DOHH2 (cell line): ENCODE results near the gene LYZL2.
"Not testable (repeated sequence)": the region's sequence is repeated elsewhere in the genome, so short reads cannot be mapped to it uniquely, and the experiment has no call there.

Experiments
- H3F3A ChIP-seq: fragments of 200-600 bp; sonication (generic), shearing (Covaris generic); 2 replicates; pipeline ENCODE4 v1.6.0; 2016; ENCODE audit warnings: antibody characterized with exemption, mild to moderate bottlenecking; ENCODE audit not compliant: control insufficient read depth, insufficient read depth
- H3K27ac ChIP-seq: fragments of 200-600 bp; sonication (generic); 2 replicates; pipeline ENCODE4 v1.5.1; 2014; ENCODE audit warnings: low read depth, mild to moderate bottlenecking, low read length, moderate library complexity
- H3K27me3 ChIP-seq: fragments of 200-600 bp; sonication (generic); 2 replicates; pipeline ENCODE4 v1.6.1; 2014; ENCODE audit warnings: mild to moderate bottlenecking, low read length, mixed read lengths; ENCODE audit not compliant: control insufficient read depth
- H3K36me3 ChIP-seq: fragments of 200-600 bp; sonication (generic); 2 replicates; pipeline ENCODE4 v1.6.1; 2014; ENCODE audit warnings: mild to moderate bottlenecking, low read length, moderate library complexity, mixed read lengths; ENCODE audit not compliant: control insufficient read depth
- H3K4me1 ChIP-seq: fragments of 200-600 bp; sonication (generic); 2 replicates; pipeline ENCODE4 v1.6.1; 2014; ENCODE audit warnings: mild to moderate bottlenecking, low read length, mixed read lengths; ENCODE audit not compliant: control insufficient read depth
- H3K4me2 ChIP-seq: fragments of 200-600 bp; sonication (generic); 2 replicates; pipeline ENCODE4 v1.6.0; 2014; ENCODE audit warnings: mild to moderate bottlenecking, low read length, moderate library complexity
- H3K4me3 ChIP-seq: fragments of 200-600 bp; sonication (generic); 2 replicates; pipeline ENCODE4 v1.5.1; 2014; ENCODE audit warnings: mild to moderate bottlenecking, low read length, mixed read lengths
- H3K79me2 ChIP-seq: fragments of 200-600 bp; sonication (generic); 2 replicates; pipeline ENCODE4 v1.6.1; 2014; ENCODE audit warnings: mild to moderate bottlenecking, low read length, mixed read lengths; ENCODE audit not compliant: control insufficient read depth
- H3K9me2 ChIP-seq: fragments of 200-600 bp; sonication (generic); replicated peaks from 2 replicates; pipeline ENCODE4 v1.6.1; 2014; ENCODE audit warnings: mild to moderate bottlenecking, low read length, mixed read lengths; ENCODE audit not compliant: control insufficient read depth
- H3K9me3 ChIP-seq: fragments of 200-600 bp; sonication (generic); 2 replicates; pipeline ENCODE4 v1.6.1; 2014; ENCODE audit warnings: antibody characterized with exemption, low read length, mixed read lengths; ENCODE audit not compliant: control insufficient read depth, insufficient read depth
- H4K20me1 ChIP-seq: fragments of 200-600 bp; sonication (generic); 2 replicates; pipeline ENCODE4 v1.6.0; 2014; ENCODE audit warnings: low read depth, mild to moderate bottlenecking, antibody characterized with exemption, low read length, moderate library complexity; ENCODE audit not compliant: control insufficient read depth, insufficient read depth
- EZH2phosphoT487 ChIP-seq: fragments of 200-600 bp; sonication (generic); IDR thresholded peaks from 2 replicates; pipeline ENCODE4 v1.6.1; 2017; ENCODE audit warnings: borderline replicate concordance, mild to moderate bottlenecking, antibody characterized with exemption, low read length, moderate library complexity, mixed read lengths
- TF ChIP-seq, protein P1 (sequence below): fragments of 200-600 bp; sonication (generic); IDR thresholded peaks from one replicate; pipeline ENCODE4 v1.5.1; 2014; ENCODE audit warnings: antibody characterized with exemption, mild to moderate bottlenecking, low read depth, low read length; ENCODE audit not compliant: poor library complexity, severe bottlenecking

The LYZL2 gene

DNA sequence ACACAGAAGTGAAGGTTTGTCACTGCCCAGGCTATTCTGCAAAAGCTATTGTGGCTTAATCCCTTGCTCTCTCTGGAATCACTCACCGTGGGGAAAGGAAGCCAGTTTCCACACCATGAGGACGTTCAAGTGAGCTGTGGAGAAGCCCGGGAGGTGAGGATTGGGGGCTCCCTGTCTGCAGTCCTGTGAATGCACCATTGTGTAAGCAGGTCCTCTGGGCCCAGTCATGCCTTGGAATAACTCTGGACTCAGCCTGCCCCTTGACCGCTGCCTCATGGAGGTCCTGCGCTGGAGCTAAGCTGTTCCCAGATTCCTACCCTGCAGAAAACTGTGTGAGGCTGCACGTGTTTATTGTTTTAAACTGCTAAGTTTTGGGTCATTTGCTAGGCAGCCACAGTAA is 33.5 kb downstream of the LYZL2 start:
- Histone ChIP-seq H3K36me3 (no peaks in the 10 kb centered on the region), H3K27ac (no peak overlapping the region), H3K4me3 (no peak overlapping the region), H3K4me2 (no peak overlapping the region), H4K20me1 (no peaks in the 10 kb centered on the region), H3K9me2 (no peaks in the 10 kb centered on the region), H3K27me3 (0 out of 2 replicates have a peak, but pooled peaks cover 3% of the 10 kb centered on the region), H3F3A (no peaks in the 10 kb centered on the region), H3K9me3 (no peaks in the 10 kb centered on the region), H3K79me2 (no peaks in the 10 kb centered on the region), H3K4me1 (peaks cover 7% of the 10 kb centered on the region; the same call in 1 of the 2 replicates)
- no peak for TF ChIP-seq EZH2phosphoT487
- TF ChIP-seq, protein P1, sequence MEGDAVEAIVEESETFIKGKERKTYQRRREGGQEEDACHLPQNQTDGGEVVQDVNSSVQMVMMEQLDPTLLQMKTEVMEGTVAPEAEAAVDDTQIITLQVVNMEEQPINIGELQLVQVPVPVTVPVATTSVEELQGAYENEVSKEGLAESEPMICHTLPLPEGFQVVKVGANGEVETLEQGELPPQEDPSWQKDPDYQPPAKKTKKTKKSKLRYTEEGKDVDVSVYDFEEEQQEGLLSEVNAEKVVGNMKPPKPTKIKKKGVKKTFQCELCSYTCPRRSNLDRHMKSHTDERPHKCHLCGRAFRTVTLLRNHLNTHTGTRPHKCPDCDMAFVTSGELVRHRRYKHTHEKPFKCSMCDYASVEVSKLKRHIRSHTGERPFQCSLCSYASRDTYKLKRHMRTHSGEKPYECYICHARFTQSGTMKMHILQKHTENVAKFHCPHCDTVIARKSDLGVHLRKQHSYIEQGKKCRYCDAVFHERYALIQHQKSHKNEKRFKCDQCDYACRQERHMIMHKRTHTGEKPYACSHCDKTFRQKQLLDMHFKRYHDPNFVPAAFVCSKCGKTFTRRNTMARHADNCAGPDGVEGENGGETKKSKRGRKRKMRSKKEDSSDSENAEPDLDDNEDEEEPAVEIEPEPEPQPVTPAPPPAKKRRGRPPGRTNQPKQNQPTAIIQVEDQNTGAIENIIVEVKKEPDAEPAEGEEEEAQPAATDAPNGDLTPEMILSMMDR: no peak

DNA sequence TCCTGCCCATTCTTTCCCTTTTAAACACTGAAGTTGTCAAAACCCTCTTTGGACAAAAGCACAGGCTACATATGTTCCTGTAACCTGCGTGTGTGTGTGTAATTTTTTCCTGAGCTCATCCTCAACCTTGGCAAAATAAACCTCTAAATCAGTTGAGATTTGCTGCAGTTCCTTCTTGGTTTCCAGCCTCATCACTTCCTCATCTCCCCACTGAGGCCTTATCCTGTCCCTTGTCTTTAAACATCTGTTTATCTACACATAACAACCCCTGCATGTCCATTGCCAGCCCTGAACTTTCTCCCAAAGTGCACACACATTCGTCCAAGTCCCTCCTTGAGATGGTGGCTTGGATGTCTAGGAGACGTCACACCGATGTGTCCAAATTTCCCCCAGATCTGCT is 35.5 kb downstream of the LYZL2 start:
- Histone ChIP-seq H4K20me1 (no peaks in the 10 kb centered on the region), H3K9me2 (no peaks in the 10 kb centered on the region), H3K36me3 (no peaks in the 10 kb centered on the region), H3F3A (no peaks in the 10 kb centered on the region), H3K4me2 (no peak overlapping the region), H3K27ac (no peak overlapping the region), H3K9me3 (no peaks in the 10 kb centered on the region), H3K27me3 (0 out of 2 replicates have a peak, but pooled peaks cover 3% of the 10 kb centered on the region), H3K4me3 (no peak overlapping the region), H3K79me2 (no peaks in the 10 kb centered on the region), H3K4me1 (0 out of 2 replicates have a peak, but pooled peaks cover 2% of the 10 kb centered on the region)
- TF ChIP-seq, protein P1: no peak
- no peak for TF ChIP-seq EZH2phosphoT487

DNA sequence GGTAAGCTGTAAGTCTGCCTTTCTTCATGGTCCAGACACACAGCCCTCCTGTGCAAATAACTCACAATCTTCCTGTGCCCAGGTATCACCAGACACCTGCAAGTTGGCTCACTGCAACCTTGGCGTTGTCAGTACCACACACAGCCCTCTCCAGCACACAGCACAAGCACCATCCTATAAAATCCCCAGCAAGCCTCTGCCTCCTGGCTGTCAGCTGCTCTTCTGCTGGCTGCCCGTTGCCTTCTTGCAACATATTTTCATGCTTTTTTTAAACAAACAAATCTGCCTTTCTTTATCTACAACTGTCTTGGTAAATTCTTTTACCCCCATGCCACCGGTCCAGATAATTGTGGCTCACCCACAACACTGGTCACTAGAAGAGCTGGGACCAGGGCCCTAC is 36.8 kb downstream of the LYZL2 start:
- not testable (repeated sequence) for H3K9me2 ChIP-seq, H3K4me1 ChIP-seq, H4K20me1 ChIP-seq, H3K4me3 ChIP-seq, H3K36me3 ChIP-seq, H3K9me3 ChIP-seq, H3K27ac ChIP-seq, H3K4me2 ChIP-seq, H3K79me2 ChIP-seq, H3K27me3 ChIP-seq, H3F3A ChIP-seq

DNA sequence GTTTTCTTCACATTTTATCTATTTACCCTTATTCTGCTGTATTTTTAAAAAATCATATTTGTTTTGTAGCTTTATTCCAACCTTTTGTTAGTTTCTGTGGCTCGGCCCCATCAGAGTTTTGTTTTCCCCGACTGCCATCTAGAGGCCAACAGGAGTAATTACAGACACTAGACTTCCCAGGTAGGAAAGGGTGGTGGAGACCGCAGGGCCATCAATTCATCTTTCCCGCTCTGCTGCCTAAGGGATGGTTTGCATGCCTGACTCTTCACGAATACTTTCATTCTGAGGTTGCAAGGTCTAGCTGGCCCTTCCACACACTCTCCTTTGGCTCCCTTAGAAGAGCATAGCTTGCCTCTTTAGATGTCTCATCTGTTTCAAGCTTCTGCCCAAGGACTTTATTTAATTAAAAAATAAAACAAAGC is 38.3 kb downstream of the LYZL2 start:
- TF ChIP-seq, protein P1: peak; percentile 72
- no peak for TF ChIP-seq EZH2phosphoT487
- H3K27me3 ChIP-seq: 0 out of 2 replicates have a peak, but pooled peaks cover 3% of the 10 kb centered on the region
- no peak overlapping the region for H3K27ac ChIP-seq

More for the DNA sequence above, 38.3 kb downstream of the LYZL2 start:
- Histone ChIP-seq H4K20me1 (no peaks in the 10 kb centered on the region), H3K4me1 (peaks cover 11% of the 10 kb centered on the region), H3K4me2 (no peak overlapping the region), H3K9me2 (no peaks in the 10 kb centered on the region), H3K4me3 (no peak overlapping the region), H3F3A (no peaks in the 10 kb centered on the region), H3K79me2 (no peaks in the 10 kb centered on the region), H3K36me3 (no peaks in the 10 kb centered on the region), H3K9me3 (no peaks in the 10 kb centered on the region)
